NCI-H2227 treated with DMSO at 0.1 percent for 48 hours (cell line): ENCODE measurements around the gene CFAP58.

ENCODE experiments used
- DNase-seq: peaks from one replicate; lab custom pipeline; 2025; lab: John Stamatoyannopoulos, UW

The CFAP58 gene

GRCh38 chr10:104487794-104488438 lies 134.3 kb downstream of the CFAP58 start:
- DNase-seq: no peak

GRCh38 chr10:104488439-104488832 lies 134.8 kb downstream of the CFAP58 start:
- DNase-seq: no peak

GRCh38 chr10:104492329-104492940 lies 138.8 kb downstream of the CFAP58 start:
- DNase-seq: no peak

- peak; percentile 16 for DNase-seq
Measured at GRCh38 chr10:104498347-104499081, 144.9 kb downstream of the CFAP58 start.

GRCh38 chr10:104501449-104501848 lies 147.8 kb downstream of the CFAP58 start:
- no peak for DNase-seq

GRCh38 chr10:104501864-104502579 lies 148.4 kb downstream of the CFAP58 start:
- no peak for DNase-seq

GRCh38 chr10:104502907-104503306 lies 149.3 kb downstream of the CFAP58 start:
- DNase-seq: no peak
